Fibroblast of lung (primary cell): ENCODE results near the gene CUL1.

ENCODE experiments used
- CTCF ChIP-seq, 2 donors: IDR thresholded peaks in 1 of 2; conservative IDR thresholded peaks in 1 of 2; 1 replicate in 1 of 2; 2 replicates in 1 of 2; pipeline ENCODE4 v1.5.1; 2011 to 2012; ENCODE audit warnings: low read length in 2 of 2, control low read depth in 1 of 2, inconsistent platforms in 1 of 2, low read depth in 1 of 2, mild to moderate bottlenecking in 1 of 2
- EZH2 ChIP-seq: IDR thresholded peaks from 2 replicates; pipeline ENCODE4 v1.5.1; 2012; ENCODE audit warnings: low read length, control low read depth, mild to moderate bottlenecking; ENCODE audit errors: missing control alignments

DNA sequence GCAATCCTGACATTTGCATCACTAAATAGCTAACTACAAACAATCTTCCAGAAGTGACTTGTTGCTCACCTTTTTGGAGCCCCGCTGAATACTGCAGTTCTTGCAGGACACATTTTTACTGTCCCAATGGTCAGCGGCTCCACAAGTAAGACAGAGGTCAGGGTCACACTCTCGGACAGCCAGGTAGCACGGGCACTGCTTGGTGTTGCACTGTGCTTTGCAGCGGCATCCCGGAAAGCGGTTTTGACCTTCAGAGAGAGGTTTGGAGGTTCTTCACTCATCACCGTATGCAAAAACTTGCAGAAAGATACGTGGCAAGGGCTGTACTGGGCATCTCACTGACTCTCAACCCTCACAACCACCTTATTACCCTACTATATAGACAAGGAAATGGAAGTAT, 115.2 kb downstream of the CUL1 start:
- no peak for TF ChIP-seq CTCF (conservative IDR thresholded peaks at IDR 0.05 in 1 of 2, IDR thresholded peaks at IDR 0.05 in 1 of 2; ENCODE audit: low read depth in 1 of 2, low read length in 2 of 2)
- TF ChIP-seq EZH2 = no peak
